ENCODE data around the gene MYL4.
"Not testable (repeated sequence)": the region's sequence is repeated elsewhere in the genome, so short reads cannot be mapped to it uniquely, and the experiment has no call there.

Gene MYL4

DNA sequence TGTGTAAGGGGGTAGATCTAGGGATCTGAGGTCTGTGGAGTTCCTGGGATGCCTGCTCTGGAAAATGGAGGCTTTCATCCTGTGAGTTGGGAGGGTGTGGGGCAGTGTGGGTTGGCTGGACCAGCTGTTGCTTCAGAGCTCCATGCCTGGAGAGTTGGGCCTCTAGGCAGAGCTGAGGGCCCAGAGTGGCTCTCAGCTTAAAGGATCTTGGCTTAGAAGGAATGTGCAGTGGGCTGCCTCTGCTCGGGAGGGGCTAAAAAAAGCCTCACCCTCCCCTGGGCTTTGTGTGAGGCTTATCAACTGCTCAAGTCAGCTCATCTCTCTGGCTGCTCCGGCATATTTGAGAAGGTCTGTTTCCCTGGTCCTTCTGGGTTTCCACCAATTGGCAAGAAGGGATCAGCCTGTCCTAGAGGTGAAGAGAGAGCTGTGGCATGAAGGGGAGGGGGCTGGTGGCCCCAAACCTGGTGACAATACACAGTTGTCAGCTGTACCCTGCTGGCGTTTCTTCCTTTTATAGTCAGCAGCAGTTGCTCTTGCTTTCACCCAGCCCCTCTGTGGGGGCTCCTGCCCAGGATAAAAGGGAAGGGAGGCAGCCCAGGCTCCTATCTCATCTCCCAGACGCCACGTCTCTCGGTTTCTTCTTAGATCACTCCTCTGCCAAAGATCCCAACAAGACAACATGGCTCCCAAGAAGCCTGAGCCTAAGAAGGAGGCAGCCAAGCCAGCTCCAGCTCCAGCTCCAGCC lies at the start of gene MYL4:
MYL4 (plus strand) TSS at position 605 of the 745 bp plus-strand sequence; CDS start at position 680, 75 bp downstream.
- DNase-seq = no peak

DNA sequence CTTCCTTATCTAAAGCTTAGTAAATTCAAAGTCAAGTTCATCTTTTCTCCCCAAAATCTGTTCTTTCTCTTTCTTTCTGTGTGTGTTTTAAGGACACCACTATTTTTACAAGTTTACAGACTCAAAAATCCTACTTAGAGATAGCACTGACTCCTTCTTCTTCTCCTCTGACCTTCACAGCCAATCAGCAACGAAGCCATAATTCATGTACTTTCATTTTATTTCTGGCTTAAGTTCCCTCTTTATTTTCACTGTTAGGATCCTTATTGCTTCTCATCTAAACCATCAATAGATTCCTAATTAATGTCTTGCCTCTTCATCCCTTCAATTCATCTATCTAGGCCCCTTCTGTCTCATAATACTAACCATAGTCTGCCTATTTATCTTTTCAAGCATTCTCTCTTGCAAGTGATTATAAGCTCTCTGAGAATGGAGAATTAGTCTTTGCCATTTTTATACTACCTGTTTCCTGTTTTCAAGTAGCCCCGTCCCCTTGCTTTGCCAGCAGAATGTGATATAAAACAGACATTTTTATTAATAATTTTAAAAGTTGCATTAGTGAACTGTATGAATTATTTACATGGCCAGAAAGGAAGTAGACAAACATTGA lies 47.0 kb upstream of the MYL4 start:
- DNase-seq = no peak

DNA sequence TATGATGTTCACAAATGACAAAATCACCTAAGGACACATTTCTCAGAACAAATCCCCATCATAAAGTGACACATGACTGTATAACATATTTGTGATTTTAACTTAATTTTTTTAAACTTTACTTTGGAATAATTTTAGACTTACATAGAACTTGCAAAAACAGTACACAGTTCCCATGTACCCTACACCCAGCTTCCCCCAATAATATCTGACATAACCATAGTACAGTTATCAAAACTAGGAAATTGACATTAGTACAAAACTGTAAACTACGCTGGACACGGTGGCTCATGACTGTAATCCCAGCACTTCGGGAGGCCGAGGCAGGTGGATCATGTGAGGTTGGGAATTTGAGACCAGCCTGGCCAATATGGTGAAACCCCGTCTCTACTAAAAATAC lies 44.9 kb upstream of the MYL4 start:
- DNase-seq = no peak

DNA sequence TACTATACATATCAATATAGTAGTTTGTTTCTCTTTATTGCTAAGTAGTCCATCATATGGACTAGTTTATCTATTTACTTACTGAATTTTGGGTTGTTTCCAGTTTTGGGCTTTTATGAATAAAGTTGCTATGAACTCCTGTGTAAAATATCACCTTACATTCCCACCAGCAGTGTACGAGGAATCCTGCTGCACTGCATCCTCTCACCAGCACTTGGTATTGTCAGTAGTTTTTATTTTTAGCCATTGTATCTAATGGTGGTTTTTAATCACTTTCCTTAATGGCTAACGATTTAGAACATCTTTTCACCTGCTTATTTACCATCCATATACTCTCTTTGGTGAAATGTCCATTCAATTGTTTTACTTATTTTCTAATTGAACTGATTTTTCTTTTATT lies 44.0 kb upstream of the MYL4 start:
- DNase-seq = no peak

DNA sequence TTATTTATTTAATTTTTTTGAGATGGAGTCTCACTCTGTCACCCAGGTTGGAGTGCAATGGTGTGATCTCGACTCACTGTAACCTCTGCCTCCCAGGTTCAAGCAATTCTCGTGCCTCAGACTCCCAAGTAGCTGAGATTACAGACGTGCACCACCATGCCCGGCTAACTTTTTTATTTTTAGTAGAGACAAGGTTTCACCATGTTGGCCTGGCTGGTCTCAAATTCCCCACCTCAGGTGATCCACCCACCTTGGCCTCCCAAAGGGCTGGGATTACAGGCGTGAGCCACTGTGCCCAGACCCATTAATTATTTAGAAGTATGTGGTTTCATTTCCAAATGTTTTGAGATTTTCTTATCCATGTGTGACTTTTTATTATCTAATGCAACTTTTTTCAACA lies 42.3 kb upstream of the MYL4 start:
- not testable (repeated sequence) for DNase-seq

DNA sequence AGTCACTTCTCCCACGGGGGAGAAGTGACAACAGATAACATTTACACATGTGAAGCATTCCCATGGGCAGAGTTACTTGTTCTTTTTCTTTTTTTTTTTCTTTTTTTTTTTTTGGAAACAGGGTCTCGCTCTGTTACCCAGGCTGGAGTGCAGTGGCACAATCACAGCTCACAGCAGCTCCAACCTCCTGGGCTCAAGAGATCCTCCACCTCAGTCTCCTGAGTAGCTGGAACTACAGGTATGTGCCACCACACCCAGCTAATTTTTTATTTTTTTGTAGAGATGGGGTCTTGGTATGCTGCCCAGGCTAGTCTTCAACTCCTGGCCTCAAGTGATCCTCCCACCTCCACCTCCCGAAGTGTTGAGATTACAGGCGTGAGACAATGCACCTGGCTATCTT lies 40.3 kb upstream of the MYL4 start:
- not testable (repeated sequence) for DNase-seq

DNA sequence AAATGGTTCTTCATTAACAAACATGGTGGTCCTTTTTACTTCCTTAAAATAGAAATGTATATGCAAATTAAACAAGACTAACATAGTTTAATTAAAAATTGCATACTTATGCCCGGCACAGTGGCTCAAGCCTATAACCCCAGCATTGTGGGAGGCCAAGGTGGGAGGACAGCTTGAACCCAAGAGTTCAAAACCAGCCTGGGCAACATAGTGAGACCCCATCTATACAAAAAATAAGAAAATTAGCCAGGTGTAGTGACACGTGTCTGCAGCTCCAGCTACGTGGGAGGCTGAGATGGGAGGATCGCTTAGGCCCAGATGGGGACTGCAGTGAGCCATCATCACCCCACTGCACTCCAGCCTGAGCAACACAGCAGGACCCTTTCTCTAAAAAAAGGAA lies 38.4 kb upstream of the MYL4 start:
- DNase-seq = no peak

DNA sequence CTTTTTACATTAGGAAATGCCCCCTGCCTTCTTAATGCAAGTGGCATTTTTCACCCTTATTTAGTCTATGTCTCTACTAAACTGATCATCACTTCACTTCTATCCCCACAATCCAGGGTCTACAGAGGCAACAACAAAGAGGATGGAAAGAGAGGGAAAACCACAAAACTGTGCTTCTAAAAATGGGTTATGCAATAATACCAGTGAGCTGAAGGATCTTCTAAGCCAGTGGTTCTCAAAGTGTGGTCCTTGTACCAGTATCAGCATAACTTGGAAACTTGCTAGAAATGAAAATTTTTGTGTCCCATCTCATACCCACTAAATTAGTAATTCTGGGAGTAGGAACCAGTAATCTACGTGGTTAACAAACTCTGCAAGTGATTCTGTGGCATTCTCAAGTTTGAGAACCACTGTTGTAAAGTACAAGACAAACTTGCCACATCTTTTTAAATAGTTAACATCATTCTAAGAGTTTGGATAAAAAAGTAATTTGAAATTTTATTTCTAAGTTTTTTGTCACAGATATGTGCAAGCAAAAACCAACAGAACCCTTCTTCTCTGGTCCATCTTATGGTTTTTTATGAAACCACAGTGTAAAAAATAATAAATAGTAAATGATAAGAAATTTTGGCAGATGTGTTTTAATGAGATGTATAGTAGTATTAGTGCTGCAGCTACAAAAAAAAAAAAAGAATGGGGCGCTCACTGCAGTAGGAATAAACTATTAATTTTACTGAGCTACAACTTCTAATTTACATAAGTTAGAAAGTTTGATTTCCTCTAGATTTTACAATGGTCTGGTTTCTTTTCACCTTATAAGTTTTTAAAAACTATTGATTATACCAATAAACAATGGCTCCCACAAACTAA lies 36.2 kb upstream of the MYL4 start:
- DNase-seq = no peak

DNA sequence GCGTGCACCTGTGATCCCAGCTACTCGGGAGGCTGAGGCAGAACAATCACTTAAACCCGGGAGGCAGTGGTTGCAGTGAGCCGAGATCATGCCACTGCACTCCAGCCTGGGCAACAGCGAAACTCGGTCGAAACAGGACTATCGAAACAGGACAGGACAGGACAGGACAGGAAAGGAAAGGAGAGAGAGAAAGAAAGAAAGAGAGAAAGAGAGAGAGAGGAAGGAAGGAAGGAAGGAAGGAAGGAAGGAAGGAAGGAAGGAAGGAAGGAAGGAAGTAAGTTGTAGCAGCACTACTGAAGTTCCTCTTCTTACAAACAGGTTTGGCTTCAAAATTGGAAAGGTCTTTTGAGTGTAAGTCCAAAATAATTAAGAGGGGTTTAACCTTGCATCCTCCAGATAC lies 34.3 kb upstream of the MYL4 start:
- not testable (repeated sequence) for DNase-seq

DNA sequence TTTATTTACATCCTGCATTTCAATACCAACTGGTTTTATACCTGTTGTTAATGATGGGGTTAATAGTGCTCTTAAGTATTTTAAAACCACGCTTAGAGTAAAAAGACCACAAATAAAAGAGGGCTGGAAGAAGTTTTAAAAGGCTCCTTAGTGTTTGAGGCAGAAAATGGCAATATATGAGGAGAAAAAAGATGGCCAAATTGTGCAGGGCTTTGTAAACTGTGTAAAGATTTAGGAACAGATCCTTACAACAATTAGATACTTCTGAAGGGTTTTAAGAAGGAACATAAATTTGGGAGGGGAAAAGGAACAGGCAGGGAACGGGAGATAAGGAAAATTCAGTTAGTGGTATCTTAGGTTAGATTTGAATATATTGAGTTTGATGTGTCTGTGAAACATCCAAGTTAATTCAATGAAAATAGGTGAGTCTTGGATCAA lies 32.7 kb upstream of the MYL4 start:
- no peak for DNase-seq

DNA sequence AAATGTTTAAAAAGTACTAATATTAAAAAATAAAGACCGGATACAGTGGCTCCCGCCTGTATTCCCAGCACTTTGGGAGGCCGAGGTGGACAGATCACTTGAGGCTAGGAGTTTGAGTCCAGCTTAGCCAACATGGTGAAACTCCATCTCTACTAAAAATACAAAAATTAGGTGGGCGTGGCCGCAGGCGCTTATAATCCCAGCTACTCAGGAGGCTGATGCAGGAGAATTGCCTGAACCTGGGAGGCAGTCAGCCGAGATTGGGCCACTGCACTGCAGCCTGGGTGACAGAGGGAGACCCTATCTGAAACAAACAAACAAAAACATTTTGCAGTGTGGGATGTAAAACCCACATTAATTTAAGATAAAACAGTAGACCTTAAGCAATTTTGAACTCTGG lies 31.9 kb upstream of the MYL4 start:
- no peak for DNase-seq

DNA sequence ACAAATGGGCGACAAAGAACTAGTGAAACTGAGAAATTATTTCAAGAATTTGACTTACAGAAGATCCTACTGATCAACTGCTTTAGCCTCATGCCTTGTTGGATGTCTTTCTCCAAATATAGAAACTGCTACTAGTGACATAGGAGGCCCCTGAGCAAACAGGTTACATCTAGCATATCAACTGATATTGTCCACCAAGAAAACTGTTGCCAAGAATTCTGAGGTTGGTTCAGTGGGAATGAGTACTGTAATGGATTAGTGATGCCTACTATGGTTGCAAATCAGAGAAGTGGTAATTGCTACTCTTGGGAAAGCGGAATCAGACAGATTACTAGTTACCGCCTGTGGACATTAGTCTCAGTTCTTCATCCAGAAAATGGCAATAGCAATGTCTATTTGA lies 30.0 kb upstream of the MYL4 start:
- no peak for DNase-seq

DNA sequence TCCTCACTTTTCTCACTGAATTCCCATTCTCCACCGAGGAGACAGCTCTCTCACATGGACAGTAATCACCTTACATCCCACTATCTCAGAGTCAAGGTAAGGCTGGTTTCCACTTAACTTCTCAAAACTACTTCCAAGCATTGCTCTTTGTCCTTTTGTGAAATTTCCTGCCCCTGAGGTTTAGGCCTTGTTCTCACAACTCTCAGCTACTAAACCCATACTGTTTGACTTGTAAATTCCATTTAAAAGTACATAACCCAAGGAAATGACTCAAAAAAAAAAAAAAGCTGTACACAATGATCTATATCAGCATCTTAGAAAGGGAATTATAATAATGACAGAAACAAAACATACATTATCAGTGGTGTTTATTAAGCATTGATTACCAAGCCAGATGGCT lies 28.8 kb upstream of the MYL4 start:
- DNase-seq = no peak

DNA sequence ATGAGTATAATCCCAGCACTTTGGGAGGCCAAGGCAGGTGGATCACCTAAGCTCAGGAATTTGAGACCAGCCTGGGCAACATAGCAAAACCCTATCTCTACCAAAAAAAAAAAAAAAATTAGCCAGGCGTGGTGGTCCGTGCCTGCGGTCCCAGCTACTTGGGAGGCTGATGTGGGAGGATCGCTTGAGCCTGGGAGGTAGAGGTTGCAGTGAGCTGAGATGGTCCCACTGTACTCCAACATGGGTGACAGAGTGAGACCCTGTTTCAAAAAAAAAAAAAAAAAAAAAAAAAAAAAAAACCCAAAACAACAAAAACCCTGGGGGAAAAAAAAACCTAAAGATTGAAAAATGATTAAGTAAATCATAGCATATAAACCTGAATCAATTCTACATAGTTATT lies 28.2 kb upstream of the MYL4 start:
- DNase-seq = not testable (repeated sequence)

DNA sequence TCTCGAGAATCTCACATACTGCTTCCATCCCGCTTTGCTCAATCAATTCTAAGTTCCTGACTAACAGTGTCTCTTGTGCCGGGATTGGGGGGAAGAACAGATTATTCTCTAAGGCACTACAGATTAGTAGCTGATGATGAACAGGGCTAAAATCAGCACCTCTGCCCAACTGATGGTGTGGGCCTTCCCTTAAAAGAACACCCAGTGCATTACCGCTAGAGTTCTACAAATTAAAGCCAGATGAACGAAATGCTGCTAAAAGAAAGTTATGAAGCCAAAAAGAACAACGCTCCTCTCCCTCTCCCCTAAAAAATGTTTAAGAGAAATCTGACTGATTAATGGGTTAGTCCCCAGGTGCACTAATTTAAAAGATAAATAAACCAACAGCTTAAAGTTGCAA lies 24.5 kb upstream of the MYL4 start:
- no peak for DNase-seq

DNA sequence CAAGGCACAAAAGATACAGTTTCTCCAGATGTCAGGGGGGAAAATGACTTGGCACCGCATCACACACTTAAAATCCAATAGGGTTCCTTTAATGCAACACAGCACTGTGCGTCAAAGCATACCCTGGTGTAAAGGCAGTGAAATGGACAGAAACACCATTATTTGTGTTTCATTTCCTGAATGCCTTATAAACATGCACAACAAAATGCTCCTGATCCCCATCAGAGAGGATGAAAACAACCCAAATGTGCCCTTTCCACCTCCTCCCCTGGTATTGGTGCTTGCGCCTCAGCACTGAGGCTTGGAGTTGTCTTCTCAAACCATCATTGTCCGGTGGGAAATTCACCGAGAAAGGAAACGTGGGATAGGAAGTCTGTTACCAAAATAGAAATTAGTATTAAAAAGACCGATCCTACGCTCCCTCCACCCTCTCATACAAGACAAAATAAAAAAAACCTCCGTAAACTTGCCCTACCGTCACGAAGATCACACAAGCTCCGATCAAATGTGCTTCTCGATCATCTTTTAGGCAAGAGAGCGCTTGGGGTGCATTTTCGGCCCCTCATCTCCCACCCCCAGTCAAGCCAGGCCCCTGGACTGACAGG lies 20.8 kb upstream of the MYL4 start:
- no peak for DNase-seq

DNA sequence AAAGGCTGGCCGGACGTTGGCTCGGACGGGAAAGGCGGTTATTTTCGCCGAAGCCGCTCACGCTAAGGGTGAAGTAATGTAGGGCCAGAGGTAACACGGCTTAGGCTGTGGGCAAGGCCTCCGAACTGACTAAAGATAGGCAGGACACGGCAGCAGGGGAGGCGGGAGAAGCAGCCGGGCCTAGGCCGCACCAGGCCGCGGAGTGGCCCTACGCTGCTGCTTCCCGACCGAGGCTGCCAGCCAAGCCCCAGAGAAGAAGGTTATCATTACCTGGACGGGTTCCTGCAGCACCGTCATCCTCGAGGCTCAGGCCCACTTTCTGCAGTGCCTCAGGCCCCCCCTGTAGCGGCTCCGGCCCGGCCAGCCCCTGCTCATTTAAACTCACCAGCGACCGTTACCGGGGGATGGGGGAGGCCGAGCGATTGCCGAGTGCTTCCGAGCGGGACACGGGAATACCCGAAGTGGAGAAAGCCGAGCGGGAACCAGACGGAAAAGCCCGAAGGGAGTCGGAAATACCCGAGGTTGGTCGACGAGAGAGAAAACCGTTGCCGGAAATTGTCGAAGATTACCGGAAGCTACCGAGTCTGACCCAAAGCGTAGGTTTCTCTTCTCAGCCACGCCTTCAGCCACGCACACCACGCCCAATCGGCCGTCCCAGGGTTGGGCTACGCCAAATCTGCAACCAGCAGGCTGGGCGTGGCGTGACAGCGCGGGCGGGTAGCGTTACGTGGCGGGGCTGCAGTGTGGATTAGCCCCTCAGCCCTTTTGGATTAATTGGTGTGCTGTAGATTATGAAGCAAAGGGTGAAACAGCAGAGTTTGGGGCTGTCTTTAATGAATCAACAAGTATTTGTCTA lies 20.0 kb upstream of the MYL4 start, which contains the start of gene CDC27:
CDC27 (minus strand) TSS at position 420 of the 856 bp plus-strand sequence; CDS start at position 297, 123 bp downstream.
- DNase-seq = peak; percentile 100

DNA sequence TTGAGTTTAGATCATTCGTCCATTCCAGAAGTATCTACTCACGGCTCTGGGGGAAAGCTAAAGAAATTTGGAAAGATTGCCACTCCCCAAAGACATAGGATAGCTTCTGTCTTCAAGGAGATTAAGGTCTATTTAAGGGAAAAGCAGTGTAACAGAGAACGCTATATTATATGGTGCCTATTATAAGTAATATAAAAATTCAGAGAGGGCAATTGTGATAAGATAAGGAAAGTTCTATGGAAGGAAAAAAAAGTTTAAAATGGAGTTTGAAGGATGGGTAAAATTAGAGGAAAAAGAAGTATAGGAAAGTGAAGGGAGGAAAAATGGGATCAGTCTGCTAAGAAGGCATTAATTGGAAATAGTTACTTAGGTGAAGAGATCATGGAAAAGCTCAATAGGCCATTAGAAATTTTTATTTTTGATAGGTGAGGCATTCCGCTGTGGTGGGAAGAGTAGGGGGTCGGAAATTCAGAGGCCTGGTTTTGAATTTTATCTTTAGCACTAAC lies 19.4 kb upstream of the MYL4 start:
- no peak for DNase-seq

DNA sequence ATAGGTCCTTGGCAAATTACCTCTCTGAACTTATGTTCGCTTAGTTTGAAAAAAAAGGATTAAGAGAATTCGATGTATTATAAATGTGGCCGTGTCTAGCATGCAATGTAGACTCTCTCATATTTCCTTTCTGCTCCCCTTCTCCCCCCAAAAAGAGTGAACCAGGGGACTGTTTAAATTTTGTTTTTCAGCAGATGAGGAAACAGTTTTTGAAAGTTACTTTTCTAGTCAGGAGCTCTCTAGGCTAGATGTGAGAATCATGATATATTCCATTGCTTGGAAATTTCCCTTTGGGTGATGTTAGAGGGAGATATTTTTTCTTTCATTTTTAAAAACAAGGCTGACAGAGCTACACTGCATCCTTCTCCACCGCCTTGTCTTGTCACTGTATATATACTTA lies 18.9 kb upstream of the MYL4 start:
- no peak for DNase-seq

DNA sequence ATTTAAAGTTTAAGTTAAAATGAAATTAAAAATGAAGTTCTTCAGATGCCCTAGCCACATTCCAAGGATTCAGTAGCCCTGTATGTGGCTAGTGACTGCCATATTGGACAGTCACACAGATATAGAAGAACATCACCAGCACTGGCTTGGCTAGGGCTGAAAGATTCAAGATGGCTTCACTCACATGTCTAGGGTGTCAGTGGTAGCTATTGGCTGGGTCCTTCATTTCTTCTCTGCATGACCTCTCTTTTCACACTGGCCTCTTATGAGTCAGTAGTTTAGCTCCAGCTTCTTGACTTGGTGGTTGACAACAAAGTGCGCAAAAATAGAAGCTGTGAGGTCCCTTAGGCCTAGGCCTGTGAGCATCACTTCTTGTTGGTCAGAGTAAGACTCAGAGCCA lies 18.4 kb upstream of the MYL4 start:
- no peak for DNase-seq

DNA sequence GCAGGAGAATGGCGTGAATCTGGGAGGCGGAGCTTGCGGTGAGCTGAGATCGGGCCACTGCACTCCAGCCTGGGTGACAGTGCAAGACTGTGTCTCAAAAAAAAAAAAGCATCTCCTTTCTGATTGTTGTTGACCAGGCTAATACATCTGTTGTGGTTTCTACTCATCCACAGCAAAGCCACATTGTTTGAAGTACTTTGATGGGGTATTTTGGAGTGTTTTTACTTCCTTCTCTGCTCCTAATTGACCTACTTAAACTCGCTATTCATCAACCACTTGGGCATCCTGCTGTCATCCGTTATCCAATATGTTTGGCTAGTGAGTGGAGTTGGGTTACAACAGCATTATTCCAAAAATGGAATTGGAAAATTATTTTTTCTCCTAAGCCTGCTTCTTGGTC lies 16.6 kb upstream of the MYL4 start:
- DNase-seq = peak; percentile 65

DNA sequence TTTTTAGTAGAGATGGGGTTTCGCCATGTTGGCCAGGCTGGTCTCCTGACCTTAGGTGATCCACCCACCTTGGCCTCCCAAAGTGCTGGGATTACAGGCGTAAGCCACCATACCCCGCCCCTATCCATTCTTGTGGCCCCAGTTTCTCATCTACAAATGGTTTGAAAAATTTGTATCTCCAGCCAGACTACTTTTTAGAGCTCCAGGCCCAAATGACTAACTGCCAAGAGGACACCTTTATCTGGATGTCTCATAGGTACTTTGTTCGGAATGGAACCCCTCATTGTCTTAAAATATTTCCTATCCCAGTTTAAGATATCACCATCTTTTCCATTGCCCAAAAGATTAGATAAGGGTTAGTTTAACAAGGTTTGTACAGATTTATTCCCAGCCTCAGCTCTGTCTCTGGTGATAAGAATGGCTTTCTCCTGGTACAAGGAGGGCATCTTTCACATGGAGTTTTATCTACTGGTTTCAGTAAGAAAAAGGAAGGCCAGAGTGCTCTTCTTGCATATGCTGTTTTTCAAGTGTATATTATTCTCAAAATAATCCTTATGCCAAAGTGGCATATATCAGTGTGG lies 15.1 kb upstream of the MYL4 start:
- no peak for DNase-seq

Measured in NCI-H774 (cell line).